ENCODE measurements around the gene ANAPC10. TPM values are rescaled to one million over a fixed set of nuclear protein-coding genes. Genes with fewer than 3 reads are reported as not detected.
A peak's percentile ranks its signal among the peaks of the same experiment; 100 is the strongest.

The ANAPC10 gene
- total RNA-seq, 1 experiment from 2014 or later, result 27.2 TPM

DNA sequence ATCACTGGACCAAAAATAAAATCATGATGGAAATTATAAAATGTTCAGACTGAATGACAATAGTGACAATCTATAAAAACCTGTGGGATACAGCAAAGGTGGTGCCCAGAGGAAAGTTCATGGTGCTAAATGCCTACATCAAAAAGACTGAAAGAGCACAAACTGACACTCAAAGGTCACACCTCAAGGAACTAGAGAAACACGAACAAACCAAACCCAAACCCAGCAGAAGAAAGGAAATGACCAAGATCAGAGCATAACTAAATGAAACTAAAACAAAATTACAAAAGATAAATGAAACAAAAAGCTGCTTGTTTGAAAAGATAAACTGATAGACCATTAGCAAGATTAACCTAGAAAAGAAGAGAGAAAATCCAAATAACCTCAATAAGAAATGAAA lies 78.7 kb downstream of the ANAPC10 start:
- POLR2A ChIA-PET, result no interaction called here
- H3K4me1 ChIP-seq (ENCODE audit: control insufficient read depth in 1 of 2, insufficient read depth in 2 of 2, low read length in 2 of 2), result peaks cover 0 to under 1% of the 10 kb centered on the region in 2 experiments; a peak in 1 of 4 replicates
- H3K27ac ChIP-seq (ENCODE audit: low read depth, low read length), result no peak overlapping the region
- TF ChIP-seq SIN3A (IDR thresholded peaks at IDR 0.05; ENCODE audit: low read depth) (no peak), CEBPB (IDR thresholded peaks at IDR 0.05; ENCODE audit: low read depth) (no peak), SP1 (IDR thresholded peaks at IDR 0.05; ENCODE audit: low read depth) (no peak)
- H3K36me3 ChIP-seq (ENCODE audit: control insufficient read depth in 1 of 2, insufficient read depth in 2 of 2, low read length in 2 of 2), result no peaks in the 10 kb centered on the region
- H3K9ac ChIP-seq (ENCODE audit: low read length), result no peak overlapping the region
- BruUV-seq (replicated peaks), result no TSS peak
- CTCF ChIA-PET, result no interaction called here
- peaks cover 15% of the 10 kb centered on the region for H3K79me2 ChIP-seq (ENCODE audit: insufficient read depth, low read length)
- no peak overlapping the region for H2AFZ ChIP-seq (ENCODE audit: low read depth, low read length, poor library complexity, severe bottlenecking)
- H3K4me2 ChIP-seq (ENCODE audit: low read length), result no peak overlapping the region
- ATAC-seq (no peak), DNase-seq (ENCODE audit: low read depth, low spot score) (no peak)
- H3K4me3 ChIP-seq (replicated peaks in 1 of 2; ENCODE audit: low read depth in 1 of 2, low read length in 2 of 2), result no peak overlapping the region
- H3K27me3 ChIP-seq (ENCODE audit: insufficient read depth, low read length), result no peaks in the 10 kb centered on the region
- RAD21 ChIA-PET (ENCODE audit: low non-redundant PET in 1 of 2, low total read pairs in 2 of 2, uncharacterized antibody in 2 of 2, unreplicated experiment in 2 of 2), result no interaction called here
- no peaks in the 10 kb centered on the region for H4K20me1 ChIP-seq (ENCODE audit: insufficient read depth)
- H3K9me3 ChIP-seq (ENCODE audit: control insufficient read depth in 1 of 2, insufficient read depth in 1 of 2, low read depth in 1 of 2, low read length in 2 of 2), result peaks cover 0 to 3% of the 10 kb centered on the region in 2 experiments; a peak in 1 of 4 replicates
- intact Hi-C loops (cut with micrococcal nuclease), result no loop called here
- H3K9me2 ChIP-seq (ENCODE audit: insufficient read depth), result no peaks in the 10 kb centered on the region

DNA sequence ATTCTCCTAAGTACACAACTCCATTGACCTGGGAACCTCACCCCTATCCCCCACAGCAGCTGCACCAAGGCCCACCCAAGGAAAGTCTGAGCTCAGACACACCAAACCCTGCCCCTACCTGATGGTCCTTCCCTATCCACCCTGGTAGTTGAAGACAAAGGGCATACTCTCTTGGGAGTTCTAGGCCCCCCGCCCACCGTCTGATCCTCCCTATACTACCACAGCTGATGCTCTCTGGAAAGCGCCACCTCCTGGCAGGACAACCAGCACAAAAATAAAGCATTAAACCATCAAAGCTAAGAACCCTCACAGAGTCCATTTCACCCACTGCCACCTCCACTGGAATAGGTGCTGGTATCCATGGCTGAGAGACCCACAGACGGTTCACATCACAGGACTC lies 83.6 kb downstream of the ANAPC10 start:
- 0 out of 2 replicates have a peak, but pooled peaks have one; percentile 17 for ATAC-seq
- POLR2A ChIA-PET, result no interaction called here

More for the DNA sequence above, 83.6 kb downstream of the ANAPC10 start:
- H3K4me3 ChIP-seq (replicated peaks in 1 of 2; ENCODE audit: low read depth in 1 of 2, low read length in 2 of 2), result no peak overlapping the region
- ChIA-PET RAD21 (ENCODE audit: low non-redundant PET in 1 of 2, low total read pairs in 2 of 2, uncharacterized antibody in 2 of 2, unreplicated experiment in 2 of 2) (no interaction called here), CTCF (interaction anchor here (1.0 to 1.4 kb wide), 2 partner anchors 9 to 12 kb away, joined by 3 to 4 read pairs; no protein-coding TSS in a partner anchor)
- peaks cover 2 to 18% of the 10 kb centered on the region in 2 experiments; a peak in 1 of 4 replicates for H3K4me1 ChIP-seq (ENCODE audit: control insufficient read depth in 1 of 2, insufficient read depth in 2 of 2, low read length in 2 of 2)
- H3K9ac ChIP-seq (ENCODE audit: low read length), result no peak overlapping the region
- H2AFZ ChIP-seq (ENCODE audit: low read depth, low read length, poor library complexity, severe bottlenecking), result no peak overlapping the region
- no peaks in the 10 kb centered on the region for H3K9me3 ChIP-seq (ENCODE audit: control insufficient read depth in 1 of 2, insufficient read depth in 1 of 2, low read depth in 1 of 2, low read length in 2 of 2)
- no peak overlapping the region for H3K4me2 ChIP-seq (ENCODE audit: low read length)
- no peaks in the 10 kb centered on the region for H3K9me2 ChIP-seq (ENCODE audit: insufficient read depth)
- intact Hi-C loops (cut with micrococcal nuclease), result no loop called here
- H4K20me1 ChIP-seq (ENCODE audit: insufficient read depth), result no peaks in the 10 kb centered on the region
- H3K36me3 ChIP-seq (ENCODE audit: control insufficient read depth in 1 of 2, insufficient read depth in 2 of 2, low read length in 2 of 2), result no peaks in the 10 kb centered on the region
- no peaks in the 10 kb centered on the region for H3K27me3 ChIP-seq (ENCODE audit: insufficient read depth, low read length)
- H3K79me2 ChIP-seq (ENCODE audit: insufficient read depth, low read length), result peaks cover 13% of the 10 kb centered on the region
- no peak overlapping the region for H3K27ac ChIP-seq (ENCODE audit: low read depth, low read length)
- no peak for DNase-seq (ENCODE audit: low read depth, low spot score)
- BruUV-seq (replicated peaks), result no TSS peak
- no peak for TF ChIP-seq ATF3 (IDR thresholded peaks at IDR 0.05)
- TF ChIP-seq, protein P1, sequence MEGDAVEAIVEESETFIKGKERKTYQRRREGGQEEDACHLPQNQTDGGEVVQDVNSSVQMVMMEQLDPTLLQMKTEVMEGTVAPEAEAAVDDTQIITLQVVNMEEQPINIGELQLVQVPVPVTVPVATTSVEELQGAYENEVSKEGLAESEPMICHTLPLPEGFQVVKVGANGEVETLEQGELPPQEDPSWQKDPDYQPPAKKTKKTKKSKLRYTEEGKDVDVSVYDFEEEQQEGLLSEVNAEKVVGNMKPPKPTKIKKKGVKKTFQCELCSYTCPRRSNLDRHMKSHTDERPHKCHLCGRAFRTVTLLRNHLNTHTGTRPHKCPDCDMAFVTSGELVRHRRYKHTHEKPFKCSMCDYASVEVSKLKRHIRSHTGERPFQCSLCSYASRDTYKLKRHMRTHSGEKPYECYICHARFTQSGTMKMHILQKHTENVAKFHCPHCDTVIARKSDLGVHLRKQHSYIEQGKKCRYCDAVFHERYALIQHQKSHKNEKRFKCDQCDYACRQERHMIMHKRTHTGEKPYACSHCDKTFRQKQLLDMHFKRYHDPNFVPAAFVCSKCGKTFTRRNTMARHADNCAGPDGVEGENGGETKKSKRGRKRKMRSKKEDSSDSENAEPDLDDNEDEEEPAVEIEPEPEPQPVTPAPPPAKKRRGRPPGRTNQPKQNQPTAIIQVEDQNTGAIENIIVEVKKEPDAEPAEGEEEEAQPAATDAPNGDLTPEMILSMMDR (IDR thresholded peaks at IDR 0.05 in 2 of 3, conservative IDR thresholded peaks at IDR 0.05 in 1 of 3; ENCODE audit: borderline replicate concordance in 1 of 3, insufficient read depth in 1 of 3, low read depth in 2 of 3, low read length in 2 of 3), result peak in 2 of 3 experiments; percentile 24 to 42; a peak in 3 of 6 replicates

Measured in HCT116 (cell line).